ENCODE data around the gene AZI2.

The AZI2 gene

GRCh38 chr3:28278918-28279317 lies 69.7 kb downstream of the AZI2 start:
- H3K4me1 ChIP-seq: peaks cover 0 to 10% (median 0%) of the 10 kb centered on the region in 4 donors
- no peak for TF ChIP-seq CTCF (IDR thresholded peaks at IDR 0.05)
- H3K27ac ChIP-seq: no peak overlapping the region
- no peaks in the 10 kb centered on the region for H3K9me3 ChIP-seq
- H3K27me3 ChIP-seq: no peaks in the 10 kb centered on the region
- intact Hi-C loops (cut with DNase I; ENCODE audit: low total_unique reads): no loop called here
- no peak for DNase-seq
- H3K4me3 ChIP-seq: no peak overlapping the region
- H3K36me3 ChIP-seq: peaks cover 4 to 14% (median 4%) of the 10 kb centered on the region in 3 donors

GRCh38 chr3:28273837-28274236 lies 74.8 kb downstream of the AZI2 start:
- DNase-seq: no peak
- no peaks in the 10 kb centered on the region for H3K27me3 ChIP-seq
- H3K4me1 ChIP-seq: peaks cover 0 to under 1% (median 0%) of the 10 kb centered on the region in 4 donors
- H3K36me3 ChIP-seq: peaks cover 10 to 49% (median 24%) of the 10 kb centered on the region in 3 donors
- no peak overlapping the region for H3K4me3 ChIP-seq
- TF ChIP-seq CTCF (IDR thresholded peaks at IDR 0.05): no peak
- H3K9me3 ChIP-seq: peaks cover 0 to 17% (median 0%) of the 10 kb centered on the region in 3 donors
- no peak overlapping the region for H3K27ac ChIP-seq
- intact Hi-C loops (cut with DNase I; ENCODE audit: low total_unique reads): no loop called here
